GM18909 (cell line): ENCODE measurements around the gene EDIL3.
"Not testable (repeated sequence)": the region's sequence is repeated elsewhere in the genome, so short reads cannot be mapped to it uniquely, and the experiment has no call there.

Source experiments
- ATAC-seq: cut with Tn5 transposase; IDR thresholded peaks from one replicate; pipeline ENCODE4 v1.9.1; 2021; ENCODE audit warnings: mild to moderate bottlenecking; ENCODE audit not compliant: unreplicated experiment, poor library complexity

The EDIL3 gene

DNA sequence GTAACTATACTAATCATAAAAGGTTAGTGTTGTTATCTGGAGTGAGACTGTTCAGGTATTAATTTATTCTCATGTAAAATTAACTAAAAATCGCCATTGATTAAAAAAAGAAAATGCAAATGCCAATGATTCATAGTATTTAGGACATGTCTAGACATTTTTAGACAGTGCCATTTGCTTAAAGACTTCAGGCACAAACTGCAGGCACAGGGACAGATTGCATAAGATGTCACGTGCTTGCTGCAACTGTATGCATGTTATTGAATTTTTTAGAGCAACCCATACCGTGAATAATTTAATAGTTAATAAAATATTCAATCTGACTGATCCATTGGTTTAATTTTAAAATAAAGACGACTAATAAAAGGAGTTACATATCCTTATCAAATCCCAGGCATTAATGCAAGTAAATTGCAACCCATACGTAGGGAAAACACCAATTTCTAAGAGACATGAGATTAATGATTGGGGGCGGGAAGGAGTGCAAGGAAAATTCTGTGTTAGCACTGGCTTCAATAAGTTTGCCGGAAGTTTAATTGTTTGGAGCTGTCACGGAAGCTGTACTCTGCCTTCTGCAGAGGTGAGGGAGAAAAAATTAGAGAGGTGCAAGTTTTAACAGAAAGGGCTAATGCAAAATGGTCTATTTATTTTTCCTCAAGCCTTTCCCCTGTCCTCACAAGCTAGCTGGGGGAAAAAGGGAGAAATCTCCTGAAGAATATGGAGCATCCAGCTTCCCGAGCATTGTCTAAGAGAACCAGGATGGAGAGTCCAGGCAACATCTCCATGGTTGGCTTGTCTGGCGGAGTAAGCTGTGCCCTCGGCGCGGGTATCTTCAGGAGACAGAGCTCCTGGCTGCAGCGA is 2.9 kb downstream of the EDIL3 start:
- ATAC-seq, result no peak

DNA sequence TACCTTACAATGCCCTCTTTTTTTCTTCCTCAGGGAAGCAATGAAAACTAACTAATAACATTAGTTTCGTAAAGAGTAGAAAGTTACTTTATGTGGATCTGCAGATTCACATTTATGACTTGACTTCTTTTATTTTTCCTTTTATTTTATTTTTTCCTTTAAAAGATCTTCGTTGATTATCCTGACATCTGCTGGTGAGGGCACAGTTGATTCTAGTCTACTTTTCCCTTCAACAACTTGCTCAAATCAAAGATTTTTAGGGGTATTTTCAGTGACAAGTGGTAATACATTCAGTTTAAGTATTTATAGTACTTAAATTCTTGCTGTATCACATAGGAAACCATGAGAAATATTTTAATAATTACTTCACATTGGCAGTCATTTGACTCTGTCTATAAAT is 4.9 kb downstream of the EDIL3 start:
- no peak for ATAC-seq

DNA sequence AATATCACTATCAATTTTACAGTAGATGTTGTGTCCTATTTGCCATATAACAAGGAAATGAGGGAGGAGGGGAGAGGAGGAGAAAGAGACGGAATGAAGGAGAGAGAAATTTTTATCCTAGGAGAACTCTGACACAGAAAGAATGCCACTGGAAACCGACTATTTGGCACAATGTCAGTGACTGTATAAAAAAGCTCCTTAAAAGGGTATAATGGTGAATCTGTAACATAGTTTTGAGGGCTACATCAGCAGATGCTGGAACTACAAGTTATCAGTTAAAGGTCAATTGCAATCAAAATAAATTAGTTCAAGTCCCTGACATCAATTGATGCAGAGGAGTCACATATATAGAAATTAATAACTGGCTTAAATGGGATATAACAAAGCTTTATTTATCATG is 5.7 kb downstream of the EDIL3 start:
- ATAC-seq, result no peak

DNA sequence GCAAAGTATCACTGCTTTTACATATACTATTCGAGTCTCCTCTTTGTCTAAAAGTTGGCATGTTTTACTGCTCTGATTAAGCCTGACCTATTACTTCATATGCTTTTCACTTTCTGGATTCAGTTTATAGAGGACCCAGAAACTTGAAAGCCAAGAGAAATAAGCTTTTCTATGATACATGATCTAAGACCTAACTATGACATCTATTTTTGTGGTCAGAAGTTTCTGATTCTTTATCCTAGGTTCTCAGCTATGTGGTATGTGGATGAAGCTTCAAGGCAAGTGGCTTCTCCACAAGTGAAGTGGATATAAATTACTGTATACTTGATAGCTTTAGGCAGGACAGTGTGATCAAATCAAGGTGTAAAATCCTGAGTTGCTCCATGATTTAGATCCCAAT is 6.3 kb downstream of the EDIL3 start:
- no peak for ATAC-seq

DNA sequence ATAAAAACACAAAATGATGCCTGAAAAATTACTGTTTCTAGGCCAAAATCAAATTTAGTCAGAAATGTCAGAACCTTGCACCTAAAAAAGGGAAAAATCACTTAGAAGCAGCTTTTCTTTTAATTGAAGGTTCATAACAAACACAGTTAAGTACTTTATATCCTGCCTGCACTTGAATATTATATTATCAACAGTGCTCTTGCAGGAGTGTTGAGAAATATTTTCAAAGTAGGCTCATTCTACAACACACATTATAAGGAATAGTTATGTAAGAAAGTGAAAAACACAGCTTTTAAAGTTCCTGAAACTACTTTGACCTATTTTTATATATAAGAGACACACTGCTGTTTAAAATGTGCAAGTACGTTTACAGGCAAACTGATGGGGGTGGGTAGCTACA is 8.3 kb downstream of the EDIL3 start:
- ATAC-seq, result no peak

DNA sequence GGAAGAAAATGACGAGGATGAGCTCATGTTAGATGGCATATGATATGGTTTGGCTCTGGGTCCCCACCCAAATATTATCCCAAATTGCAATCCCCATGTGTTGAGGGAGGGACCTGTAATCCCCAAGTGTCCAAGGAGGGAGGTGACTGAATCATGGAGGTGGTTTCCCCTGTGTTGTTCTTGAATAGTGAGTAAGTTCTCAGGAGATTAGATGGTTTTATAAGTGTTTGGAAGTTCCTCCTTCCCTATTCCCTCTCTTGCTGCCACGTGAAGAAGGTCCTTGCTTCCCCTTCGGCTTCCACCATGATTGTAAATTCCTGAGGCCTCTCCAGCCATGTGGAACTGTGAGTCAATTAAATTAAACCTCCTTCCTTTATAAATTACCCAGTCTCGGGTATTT is 10.1 kb downstream of the EDIL3 start:
- no peak for ATAC-seq

DNA sequence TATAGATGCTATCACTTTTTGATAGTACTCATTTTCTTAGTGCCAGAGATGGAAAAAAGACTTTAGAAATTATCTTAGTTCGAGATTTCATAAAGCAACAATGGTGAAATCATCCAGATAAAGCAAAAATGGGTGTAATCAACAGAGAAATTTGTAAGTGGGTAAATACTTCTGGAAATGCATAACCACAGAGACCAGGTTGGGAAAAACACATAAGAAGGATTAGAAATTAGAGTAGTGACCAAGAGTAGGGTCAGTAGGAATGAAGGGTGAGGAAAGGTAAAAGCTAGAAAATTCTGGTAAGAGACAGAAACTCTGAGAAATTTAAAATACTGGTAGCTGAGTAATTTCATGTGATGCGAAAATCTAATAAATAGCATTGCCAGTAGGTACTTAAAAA is 11.2 kb downstream of the EDIL3 start:
- no peak for ATAC-seq

DNA sequence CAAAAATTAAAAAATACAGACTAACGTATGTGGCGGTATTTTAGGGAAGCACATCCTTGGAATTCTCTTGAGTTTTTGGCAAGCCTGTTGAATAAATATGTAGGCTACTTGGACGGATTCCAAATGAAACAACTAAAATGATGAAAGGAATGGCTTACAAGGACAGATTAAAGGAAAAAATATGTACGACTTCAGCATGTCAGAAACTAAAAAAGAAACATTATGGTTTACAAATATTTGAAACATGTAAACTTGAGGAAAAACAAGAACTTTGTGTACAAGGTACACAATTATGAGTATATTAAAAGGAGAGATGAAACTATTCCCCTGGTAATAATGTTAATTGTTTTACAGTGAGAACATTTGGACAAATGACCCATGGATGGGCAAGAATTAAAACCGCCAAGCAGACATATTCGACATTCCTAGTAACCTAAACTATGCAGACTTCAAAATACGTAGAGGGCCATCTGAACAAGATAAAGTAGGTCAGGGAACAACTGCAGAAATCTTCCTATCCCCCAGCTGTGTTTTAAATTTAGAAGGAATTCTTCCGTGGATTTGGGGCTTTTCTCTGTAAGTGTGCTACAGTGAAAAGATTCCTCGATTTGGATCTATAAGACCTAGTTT is 12.5 kb downstream of the EDIL3 start:
- no peak for ATAC-seq

DNA sequence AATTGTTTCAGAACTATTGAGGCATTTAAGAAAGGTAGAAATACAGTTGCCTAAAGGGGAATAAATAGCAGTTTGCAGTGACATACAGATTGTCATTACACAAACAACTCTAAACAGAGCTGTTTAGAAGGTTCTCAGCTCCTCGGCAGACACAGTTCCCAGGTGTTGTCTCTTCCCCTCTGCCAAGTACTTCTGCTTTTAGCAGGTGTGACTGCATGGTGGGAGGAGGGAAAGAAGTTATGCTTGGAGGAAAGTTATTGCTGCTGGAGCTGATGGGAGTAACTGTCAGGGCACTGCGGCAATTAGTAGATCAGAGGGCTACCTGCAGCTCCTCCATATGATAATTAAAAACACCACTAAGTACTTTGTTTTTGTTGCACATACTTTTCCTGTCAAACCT is 14.5 kb downstream of the EDIL3 start:
- ATAC-seq, result no peak

DNA sequence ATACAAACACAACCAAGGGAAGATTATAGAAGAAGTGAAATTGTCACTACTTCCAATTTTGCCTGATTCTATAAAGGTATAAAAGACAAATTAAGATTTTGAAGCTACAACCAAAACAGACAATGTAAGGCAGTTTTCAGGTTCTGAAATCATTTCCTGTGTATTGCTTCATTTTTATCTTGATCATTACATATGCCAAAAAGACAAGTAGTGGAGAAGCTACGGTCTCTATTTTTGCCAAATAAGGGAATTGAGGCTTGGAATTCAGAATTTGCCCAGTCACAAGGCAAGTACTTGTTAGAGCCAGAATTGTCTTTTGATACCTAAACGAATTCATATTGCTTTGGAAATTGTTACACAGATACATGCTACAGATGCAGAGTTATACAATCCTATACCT is 20.6 kb downstream of the EDIL3 start:
- no peak for ATAC-seq

DNA sequence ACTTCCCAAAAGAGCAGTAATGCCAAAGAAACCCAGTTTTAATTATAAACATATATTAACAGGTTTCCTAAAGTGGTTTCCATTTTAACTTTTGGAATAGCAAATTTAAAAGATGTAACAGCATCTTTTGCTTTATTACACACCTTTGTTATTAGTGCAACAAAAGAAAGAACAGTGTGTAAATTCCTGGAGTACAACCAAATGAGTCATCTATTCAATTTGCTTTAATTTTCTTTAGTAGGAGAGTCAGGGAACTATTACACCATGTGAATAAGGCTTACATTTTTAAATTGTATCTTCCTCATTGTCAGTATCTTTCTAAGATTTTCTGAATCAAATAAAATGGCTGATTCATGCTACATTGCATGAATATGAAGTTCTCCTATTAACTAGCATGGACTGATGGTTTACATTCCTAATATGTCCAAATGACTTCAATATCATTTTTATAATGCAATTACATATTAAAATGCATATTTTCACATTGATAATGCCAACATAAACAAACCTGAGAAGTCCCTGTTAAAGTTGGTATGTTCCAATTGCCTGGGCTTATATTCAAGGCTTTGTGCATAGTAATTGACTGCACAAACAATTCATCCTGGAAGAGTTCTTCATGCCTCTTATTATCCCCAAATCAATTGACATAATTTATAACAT is 22.5 kb downstream of the EDIL3 start:
- ATAC-seq, result no peak

DNA sequence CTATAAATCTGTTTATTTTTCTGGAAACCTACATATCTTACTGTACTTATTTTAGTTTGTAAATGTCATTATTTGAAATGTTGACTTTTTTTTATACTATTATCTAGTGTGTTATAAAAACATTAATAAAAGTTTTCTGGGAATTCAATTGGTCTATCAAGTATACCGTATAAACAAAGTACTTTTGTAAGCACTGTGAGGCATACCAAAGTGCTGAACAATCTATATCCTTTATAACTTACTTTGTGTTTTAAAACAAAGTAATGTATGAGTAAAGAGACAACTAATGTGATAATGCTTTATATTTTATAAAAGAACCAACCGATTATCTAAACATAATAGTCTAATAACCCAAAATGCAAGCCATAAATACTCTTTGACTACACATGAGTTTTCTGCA is 23.1 kb downstream of the EDIL3 start:
- no peak for ATAC-seq

DNA sequence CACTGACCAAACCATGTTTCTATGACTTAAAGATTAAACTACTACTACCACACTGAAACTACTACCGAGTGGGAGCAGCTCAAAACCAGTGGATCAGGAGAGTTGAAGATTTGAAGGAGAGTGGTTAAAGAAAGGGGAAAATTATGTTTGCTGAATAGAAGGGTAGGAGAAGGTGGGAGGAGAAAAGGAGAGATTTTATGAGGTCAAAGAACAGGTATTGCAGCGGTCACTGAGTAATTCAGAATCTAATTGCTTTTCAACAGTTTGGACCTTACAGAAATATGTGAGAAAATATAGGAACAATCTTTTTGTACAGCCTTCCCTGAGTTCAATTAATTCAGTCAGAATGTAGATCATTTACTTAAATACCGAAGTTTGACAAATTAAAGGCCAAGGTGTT is 24.6 kb downstream of the EDIL3 start:
- ATAC-seq, result no peak

DNA sequence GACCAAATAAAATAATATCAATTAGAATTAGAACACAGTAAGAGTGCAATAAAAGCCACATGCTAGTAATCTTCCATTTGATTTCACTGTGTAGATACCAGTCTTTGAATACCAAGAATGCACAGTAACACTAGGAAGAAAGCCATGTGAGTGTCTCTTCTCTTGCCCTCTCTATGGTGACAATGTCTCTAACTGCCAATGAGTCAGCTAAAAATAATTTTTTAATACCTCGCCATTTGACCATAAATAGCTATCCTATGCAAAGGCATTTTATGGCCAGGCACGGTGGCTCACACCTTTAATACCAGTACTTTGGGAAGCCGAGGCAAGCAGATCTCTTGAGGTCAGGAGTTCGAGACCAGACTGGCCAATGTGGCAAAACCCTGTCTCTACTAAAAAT is 30.6 kb downstream of the EDIL3 start:
- no peak for ATAC-seq

DNA sequence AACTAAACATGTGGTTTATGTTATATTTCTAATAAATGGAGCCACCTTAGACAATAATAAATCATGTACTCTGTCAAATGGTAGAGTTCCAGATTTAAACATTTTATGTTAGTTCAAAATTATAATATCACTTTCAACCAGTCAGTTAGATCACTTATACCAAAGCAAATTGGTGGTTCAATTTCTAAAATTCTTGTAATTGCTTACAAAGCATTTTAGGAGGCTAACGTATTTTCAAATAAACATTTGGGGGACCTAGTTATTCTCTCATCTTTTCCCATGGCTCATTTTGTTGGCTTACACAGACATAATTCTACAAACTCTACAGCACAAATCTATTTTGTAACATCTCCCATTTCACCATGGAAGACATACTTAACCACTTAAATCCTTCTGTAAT is 39.9 kb downstream of the EDIL3 start:
- no peak for ATAC-seq

DNA sequence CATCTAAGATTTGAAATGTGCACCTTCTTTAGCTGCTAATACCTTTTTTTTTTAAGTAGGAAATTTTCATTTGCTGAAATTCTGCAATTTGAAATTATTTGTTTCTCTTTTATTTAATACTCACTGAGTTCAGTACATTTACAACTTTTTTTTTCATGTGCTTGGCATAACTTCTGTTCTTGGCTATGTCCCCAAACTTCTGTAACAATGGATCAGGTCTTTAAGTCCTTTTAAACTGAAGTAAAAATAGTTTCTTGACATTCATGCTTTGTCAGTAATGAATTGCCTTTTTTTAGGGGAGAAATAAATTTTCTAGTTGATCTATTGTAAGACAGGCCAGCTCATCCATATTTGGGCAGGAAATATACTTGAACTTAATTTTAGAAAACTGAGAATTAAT is 41.5 kb downstream of the EDIL3 start:
- ATAC-seq, result no peak

DNA sequence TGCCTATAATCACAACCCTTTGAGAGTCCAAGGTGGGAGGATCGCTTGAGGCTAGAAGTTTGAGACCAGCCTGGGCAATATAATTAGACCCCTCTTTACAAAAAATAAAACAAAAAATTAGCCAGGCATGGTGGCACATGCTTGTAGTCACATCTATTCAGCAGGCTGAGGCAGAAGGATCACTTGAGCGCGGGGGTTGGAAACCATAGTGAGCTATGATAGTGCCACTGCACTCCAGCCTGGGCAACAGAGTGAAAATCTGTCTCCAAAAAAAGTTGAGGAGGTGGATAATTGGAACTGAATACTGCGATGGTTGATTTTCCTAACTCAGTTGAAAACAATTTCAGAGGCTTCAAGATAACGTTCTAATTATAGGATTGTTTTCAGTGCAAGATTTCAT is 52.6 kb downstream of the EDIL3 start:
- ATAC-seq, result no peak

DNA sequence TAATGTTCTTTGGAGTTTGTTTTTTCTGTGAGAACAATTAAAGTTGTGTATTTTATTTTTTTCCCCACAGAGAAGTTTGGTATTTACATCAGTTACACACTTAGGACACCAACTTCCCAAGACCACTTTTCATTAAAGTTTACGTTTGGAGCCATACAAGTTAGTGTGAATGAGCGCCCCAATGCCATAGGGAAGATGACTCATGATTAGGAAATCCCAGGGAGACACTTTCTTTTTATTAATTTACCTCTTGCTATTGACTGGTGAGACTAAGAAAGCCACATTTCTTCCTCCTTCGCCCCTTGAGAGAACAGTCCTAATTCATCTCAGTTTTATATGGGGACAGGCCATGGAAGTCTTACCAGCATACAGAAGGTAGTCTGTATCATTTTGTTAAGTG is 57.1 kb downstream of the EDIL3 start:
- ATAC-seq, result no peak

DNA sequence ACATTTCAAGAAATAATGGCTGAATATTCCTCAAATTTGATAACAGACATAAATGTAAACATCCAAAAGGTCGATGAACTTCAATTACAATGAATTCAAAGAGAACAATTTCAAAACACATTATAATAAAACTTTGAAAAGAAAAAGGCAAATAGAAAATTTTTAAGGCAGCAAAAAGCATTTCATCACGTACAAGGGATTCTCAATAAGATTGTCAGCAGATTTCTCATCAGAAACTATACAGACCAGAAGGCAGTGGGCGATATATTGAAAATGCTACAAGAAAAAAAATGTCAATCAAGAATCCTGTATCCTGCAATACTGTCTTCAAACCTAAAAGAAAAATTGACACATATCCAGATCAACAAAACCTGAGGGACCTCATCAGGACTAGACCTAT is 62.0 kb downstream of the EDIL3 start:
- ATAC-seq, result no peak

DNA sequence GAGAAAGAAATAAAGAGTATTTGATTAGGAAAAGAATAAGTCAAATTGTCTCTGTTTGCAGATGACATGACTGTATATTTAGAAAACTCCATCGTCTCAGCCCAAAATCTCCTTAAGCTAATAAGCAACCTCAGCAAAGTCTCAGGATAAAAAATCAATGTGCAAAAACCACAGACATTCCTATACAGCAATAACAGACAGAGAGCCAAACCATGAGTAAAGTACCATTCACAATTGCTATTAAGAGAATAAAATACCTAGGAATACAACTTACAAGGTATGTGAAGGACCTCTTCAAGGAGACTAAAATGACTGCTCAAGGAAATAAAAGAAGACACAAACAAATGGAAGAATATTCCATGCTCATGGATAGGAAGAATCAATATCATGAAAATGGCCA is 66.9 kb downstream of the EDIL3 start:
- not testable (repeated sequence) for ATAC-seq

DNA sequence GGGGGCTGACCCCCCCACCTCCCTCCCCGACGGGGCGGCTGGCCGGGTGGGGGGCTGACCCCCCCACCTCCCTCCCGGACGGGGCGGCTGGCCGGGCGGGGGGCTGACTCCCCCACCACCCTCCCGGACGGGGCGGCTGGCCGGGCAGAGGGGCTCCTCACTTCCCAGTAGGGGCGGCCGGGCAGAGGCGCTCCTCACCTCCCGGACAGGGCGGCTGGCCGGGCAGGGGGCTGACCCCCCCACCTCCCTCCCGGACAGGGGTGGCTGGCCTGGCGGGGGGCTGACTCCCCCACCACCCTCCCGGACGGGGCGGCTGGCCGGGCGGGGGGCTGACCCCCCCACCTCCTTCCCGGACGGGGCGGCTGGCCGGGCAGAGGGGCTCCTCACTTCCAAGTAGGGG is 72.4 kb downstream of the EDIL3 start:
- not testable (repeated sequence) for ATAC-seq

DNA sequence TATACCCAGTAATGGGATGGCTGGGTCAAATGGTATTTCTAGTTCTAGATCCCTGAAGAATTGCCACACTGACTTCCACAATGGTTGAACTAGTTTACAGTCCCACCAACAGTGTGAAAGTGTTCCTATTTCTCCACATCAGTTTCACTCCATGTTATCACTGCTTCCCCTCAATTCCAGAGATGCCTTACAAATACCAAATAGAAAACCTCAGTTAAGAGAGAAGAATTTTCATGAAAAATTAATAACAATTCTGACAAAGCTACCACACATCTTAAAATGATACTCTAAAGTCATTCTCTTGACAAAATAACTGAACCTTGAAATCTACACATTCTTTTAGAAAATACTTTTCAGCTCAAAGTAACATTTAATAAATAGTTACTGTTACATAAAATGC is 74.8 kb downstream of the EDIL3 start:
- ATAC-seq, result not testable (repeated sequence)
